ENCODE results near the gene ACSL6.

The ACSL6 gene

GRCh38 chr5:132049559-132049958, 38.1 kb upstream of the ACSL6 start:
- DNase-seq (ENCODE audit: low read depth in 2 of 3, low spot score in 1 of 3): no peak

GRCh38 chr5:132049093-132049492, 37.6 kb upstream of the ACSL6 start:
- DNase-seq (ENCODE audit: low read depth in 2 of 3, low spot score in 1 of 3): no peak

GRCh38 chr5:132046880-132047299, 35.4 kb upstream of the ACSL6 start:
- no peak for DNase-seq (ENCODE audit: low read depth in 2 of 3, low spot score in 1 of 3)

- DNase-seq (ENCODE audit: low read depth in 2 of 3, low spot score in 1 of 3): no peak
Measured at GRCh38 chr5:132044207-132044606, 32.7 kb upstream of the ACSL6 start.

- no peak for DNase-seq (ENCODE audit: low read depth in 2 of 3, low spot score in 1 of 3)
Measured at GRCh38 chr5:132037353-132037752, 25.9 kb upstream of the ACSL6 start.

- no peak for DNase-seq (ENCODE audit: low read depth in 2 of 3, low spot score in 1 of 3)
Measured at GRCh38 chr5:132033122-132033521, 21.7 kb upstream of the ACSL6 start.

- no peak for DNase-seq (ENCODE audit: low read depth in 2 of 3, low spot score in 1 of 3)
Measured at GRCh38 chr5:132032196-132032595, 20.7 kb upstream of the ACSL6 start.

- no peak for DNase-seq (ENCODE audit: low read depth in 2 of 3, low spot score in 1 of 3)
Measured at GRCh38 chr5:132030610-132031009, 19.2 kb upstream of the ACSL6 start.

GRCh38 chr5:132029609-132030330, 18.3 kb upstream of the ACSL6 start:
- DNase-seq (ENCODE audit: low read depth in 2 of 3, low spot score in 1 of 3): no peak

GRCh38 chr5:132027027-132027426, 15.6 kb upstream of the ACSL6 start:
- DNase-seq (ENCODE audit: low read depth in 2 of 3, low spot score in 1 of 3): no peak

- peak; percentile 30 to 50 (median 45) for DNase-seq (ENCODE audit: low read depth in 2 of 3, low spot score in 1 of 3)
Measured at GRCh38 chr5:132026516-132027008, 15.1 kb upstream of the ACSL6 start.

GRCh38 chr5:132025403-132025971, 14.0 kb upstream of the ACSL6 start:
- DNase-seq (ENCODE audit: low read depth in 2 of 3, low spot score in 1 of 3): no peak

GRCh38 chr5:132024789-132025402, 13.4 kb upstream of the ACSL6 start:
- DNase-seq (ENCODE audit: low read depth in 2 of 3, low spot score in 1 of 3): no peak

- no peak for DNase-seq (ENCODE audit: low read depth in 2 of 3, low spot score in 1 of 3)
Measured at GRCh38 chr5:132024117-132024435, 12.6 kb upstream of the ACSL6 start.

GRCh38 chr5:132023258-132024116, 12.0 kb upstream of the ACSL6 start:
- no peak for DNase-seq (ENCODE audit: low read depth in 2 of 3, low spot score in 1 of 3)

GRCh38 chr5:132022737-132023136, 11.3 kb upstream of the ACSL6 start:
- DNase-seq (ENCODE audit: low read depth in 2 of 3, low spot score in 1 of 3): peak in 2 of 3 donors; percentile 47 to 53

GRCh38 chr5:132021654-132022053, 10.2 kb upstream of the ACSL6 start:
- no peak for DNase-seq (ENCODE audit: low read depth in 2 of 3, low spot score in 1 of 3)

- no peak for DNase-seq (ENCODE audit: low read depth in 2 of 3, low spot score in 1 of 3)
Measured at GRCh38 chr5:132020568-132021339, 9.3 kb upstream of the ACSL6 start.

- peak; percentile 67 to 72 (median 68) for DNase-seq (ENCODE audit: low read depth in 2 of 3, low spot score in 1 of 3)
Measured at GRCh38 chr5:132019857-132020555, 8.5 kb upstream of the ACSL6 start.

GRCh38 chr5:132019337-132019736, 7.9 kb upstream of the ACSL6 start:
- DNase-seq (ENCODE audit: low read depth in 2 of 3, low spot score in 1 of 3): no peak

All from stimulated activated CD4-positive, alpha-beta T cell treated with anti-CD3 and anti-CD28 coated beads, Interleukin-12 subunit alpha, Interleukin-12 subunit beta, amount 100 ng/mL, for 48 hours (primary cell).